Measurements from ENCODE around the gene RBM10.

RBM10 gene

DNA sequence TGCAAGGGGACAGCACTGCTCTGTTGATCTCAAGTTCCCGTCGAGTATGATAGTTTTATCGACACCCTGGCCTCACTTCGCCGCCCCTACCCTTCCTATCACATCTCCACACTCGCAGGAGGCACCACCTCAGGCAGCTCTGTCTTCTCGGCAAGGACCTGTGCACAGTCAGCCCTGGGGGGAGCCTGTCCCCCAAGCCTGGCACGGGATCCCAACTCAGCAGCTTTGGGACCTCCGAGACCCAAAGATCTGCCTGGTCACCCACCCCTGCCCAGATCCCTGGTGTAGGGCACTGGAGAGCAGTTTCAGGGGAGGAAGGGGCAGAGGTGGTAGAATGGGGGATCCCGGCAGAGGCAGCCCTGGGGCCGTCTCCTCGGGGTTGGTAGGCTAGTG lies 30.6 kb downstream of the RBM10 start:
- peak; percentile 11 for DNase-seq

DNA sequence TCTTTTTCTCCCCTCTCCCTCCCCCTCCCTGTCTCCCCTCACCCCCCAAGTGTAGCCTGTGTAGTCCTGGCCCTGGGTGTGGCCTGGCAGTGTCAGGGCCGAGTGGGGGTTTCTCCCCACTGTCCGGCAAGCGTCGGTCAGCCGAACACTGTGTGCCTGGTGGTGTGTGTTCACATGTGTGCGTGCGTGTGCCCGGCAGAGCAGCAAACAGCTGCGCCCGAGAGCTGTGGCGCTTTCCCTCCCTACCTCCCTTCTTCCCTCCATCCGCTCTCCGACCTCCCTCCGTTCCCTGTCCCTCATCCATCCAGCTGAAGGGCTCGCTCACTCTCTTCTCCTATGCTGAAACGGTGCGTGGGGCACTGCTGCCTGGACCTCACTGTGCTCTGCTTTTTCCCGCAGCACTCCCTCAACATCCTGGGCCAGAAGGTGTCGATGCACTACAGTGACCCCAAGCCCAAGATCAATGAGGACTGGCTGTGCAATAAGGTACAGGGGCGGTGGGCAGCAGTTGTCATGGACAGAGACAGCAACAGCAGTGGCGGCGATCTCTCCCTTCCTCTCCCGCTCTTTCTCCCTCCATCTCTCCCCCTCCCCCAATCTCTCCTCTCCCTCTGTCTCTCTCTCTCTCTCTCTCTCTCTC lies 31.2 kb downstream of the RBM10 start:
- DNase-seq = peak; percentile 4

GRCh38 chrX:47177079-47177478 lies 32.1 kb downstream of the RBM10 start:
- DNase-seq = peak; percentile 7

DNA sequence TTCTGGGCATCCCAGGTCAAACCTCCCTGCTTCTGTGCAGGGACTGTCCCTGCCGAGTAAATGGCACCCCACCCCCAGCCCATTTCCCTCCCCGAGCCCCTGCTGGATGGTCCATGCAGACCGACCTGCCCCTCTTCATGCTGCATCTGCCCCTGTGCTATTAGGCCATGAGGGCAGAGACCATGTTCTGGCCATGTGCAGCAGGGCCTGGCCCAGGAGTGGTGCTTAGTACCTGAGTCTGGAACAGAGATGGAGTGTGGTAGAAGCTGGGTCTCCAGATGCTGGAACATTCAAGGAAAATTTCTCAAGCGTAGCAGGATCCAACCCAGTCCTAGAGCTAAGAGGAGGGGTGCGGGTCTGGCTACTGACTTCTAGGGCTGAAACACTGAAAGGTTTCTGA lies 33.3 kb downstream of the RBM10 start:
- DNase-seq = peak; percentile 14

GRCh38 chrX:47179221-47179927 lies 34.4 kb downstream of the RBM10 start:
- DNase-seq = no peak

DNA sequence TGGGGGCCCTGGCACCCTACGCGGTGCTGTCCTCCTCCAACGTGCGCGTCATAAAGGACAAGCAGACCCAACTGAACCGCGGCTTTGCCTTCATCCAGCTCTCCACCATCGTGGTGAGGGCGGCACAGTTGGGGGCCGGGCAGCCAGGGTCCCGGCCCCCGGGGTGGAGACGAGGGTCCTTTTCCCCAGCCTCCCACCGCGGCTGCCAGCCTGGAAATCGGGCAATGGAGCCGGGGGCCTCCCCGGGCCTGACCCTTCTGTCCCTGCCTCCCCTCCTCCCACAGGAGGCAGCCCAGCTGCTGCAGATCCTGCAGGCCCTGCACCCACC lies 34.9 kb downstream of the RBM10 start:
- no peak for DNase-seq

- no peak for DNase-seq
Observed at GRCh38 chrX:47180346-47180745, 35.3 kb downstream of the RBM10 start.

DNA sequence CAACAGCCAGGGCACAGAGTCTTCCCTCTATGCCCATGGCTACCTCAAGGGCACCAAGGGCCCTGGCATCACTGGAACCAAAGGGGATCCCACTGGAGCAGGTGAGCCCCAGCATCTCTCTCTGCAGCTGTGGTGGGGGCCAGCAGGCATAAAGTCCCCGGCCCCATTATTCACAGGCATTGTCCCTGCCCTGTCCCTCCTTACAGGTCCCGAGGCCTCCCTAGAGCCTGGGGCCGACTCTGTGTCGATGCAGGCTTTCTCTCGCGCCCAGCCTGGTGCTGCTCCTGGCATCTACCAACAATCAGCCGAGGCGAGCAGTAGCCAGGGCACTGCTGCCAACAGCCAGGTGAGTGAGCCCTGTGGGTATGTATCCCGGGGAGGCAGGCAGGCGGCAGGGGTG lies 36.3 kb downstream of the RBM10 start:
- no peak for DNase-seq

DNA sequence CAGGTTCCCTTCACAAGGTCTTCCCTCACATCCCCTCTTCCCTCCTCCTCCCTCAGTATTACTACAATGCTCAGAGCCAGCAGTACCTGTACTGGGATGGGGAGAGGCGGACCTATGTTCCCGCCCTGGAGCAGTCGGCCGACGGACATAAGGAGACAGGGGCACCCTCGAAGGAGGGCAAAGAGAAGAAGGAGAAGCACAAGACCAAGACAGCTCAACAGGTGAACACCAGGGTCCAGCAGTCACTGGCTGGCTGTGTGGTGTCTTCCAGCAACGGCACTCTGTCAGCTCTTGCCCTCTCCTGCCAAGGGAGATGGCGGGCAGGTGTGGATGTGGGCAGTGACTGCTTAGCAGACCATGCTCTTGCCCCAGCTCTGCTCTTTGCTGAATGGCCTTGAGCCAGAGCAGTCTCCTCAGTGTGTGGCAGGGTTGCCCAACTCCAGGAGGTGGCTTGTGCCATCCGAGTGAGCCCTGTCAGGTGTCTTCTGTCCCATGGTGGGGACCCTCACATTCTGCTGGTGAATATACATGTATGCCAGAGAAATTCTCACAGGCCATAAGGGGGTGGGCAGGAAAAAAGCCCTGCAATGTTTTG lies 37.2 kb downstream of the RBM10 start:
- DNase-seq = no peak

- DNase-seq = no peak
Observed at GRCh38 chrX:47184486-47184885, 39.5 kb downstream of the RBM10 start.

DNA sequence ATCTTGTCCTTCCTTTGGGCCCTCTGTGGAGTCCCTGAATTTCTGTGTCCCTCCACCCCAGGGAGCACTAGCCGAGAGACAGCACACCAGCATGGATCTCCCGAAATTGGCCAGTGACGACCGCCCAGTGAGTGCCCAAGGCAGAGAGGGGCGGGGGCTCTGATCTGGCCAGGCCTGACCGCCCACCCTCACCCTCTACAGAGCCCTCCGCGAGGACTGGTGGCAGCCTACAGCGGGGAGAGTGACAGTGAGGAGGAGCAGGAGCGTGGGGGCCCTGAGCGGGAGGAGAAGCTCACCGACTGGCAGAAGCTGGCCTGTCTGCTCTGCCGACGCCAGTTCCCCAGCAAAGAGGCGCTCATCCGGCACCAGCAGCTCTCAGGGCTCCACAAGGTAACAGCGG lies 40.2 kb downstream of the RBM10 start:
- DNase-seq = no peak

GRCh38 chrX:47186096-47186740 lies 41.2 kb downstream of the RBM10 start:
- no peak for DNase-seq

DNA sequence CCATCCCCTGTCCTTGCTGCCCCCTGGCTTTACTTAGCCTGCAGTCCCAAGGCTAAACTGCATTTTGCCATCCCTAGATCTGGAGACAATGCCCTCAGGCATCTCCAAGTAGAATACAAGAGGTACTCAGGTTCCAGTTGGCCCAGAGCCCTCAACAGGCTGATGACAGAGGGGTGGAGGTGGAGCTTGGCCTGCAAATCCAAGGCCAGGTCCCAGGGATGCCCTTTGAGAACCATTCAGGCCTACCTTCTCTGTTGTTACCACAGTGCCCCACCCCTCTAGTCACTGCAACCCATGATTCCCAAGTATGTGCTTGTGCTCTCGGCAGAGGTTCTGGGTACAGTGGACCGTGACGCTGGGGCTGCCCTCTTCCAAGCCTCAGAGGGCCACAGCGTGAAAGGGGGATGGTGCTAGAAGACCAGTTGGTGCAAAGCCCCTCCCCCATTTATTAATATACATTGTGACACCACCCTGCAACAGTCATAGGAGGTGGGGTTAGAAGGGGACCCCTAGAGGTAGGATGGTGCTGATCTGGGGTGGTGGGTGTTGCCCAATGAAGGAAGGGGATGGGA lies 42.2 kb downstream of the RBM10 start:
- no peak for DNase-seq

DNA sequence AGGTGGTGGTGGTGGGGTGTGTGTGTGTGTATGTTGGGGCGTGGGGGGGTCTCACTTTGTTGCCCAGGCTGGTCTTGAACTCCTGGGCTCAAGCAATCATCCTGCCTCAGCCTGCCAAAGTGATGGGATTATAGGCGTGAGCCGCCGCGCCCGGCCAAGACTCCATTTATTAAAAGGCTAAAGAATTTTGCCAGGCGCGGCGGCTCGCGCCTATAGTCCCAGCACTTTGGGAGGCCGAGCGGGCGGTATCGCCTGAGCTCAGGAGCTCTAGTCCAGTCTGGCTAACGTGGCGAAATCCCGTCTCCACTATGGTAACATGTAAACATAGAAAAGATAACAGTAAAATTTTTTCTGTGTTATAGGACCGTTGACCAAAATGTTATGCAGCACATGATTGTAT lies 44.9 kb downstream of the RBM10 start:
- DNase-seq = no peak

DNA sequence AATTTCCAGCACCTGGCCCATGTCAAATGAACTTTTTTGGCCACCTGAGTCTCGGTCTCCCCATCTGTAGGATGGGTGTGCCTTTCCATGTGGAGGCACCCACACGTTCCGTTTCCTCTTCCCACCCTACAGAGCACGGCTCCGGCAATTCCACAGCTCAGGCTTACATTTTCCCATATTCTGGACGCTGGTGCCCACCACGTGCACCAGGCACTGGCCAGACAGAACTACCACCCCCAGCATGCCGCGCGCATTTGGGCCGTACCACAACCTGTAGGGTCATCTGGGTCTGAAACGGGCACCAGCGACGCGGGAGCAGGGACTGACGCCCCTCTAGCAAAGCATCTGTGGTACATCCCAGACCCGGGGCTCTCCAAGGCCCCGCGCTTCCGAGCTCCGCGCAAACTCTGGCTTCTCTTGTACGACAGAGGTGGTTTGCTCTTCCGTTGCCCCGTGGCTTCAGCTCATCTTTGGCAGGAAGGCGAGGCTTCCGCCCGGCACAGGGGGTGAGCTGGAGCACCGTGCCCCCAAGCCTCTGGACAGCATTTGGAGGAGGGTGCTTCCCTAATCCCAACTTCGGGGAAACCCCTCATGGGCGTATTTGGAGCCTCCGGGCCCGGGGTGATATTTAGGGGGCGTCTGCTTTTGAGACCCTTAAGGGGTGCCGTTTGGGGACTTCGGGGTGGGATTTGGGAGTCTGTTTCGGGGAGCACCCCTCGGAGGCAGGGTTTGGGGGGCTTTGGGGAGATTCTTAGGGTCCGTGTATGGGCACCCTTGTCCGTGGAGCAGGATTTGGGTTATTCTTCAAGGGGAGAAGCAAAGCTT lies 45.6 kb downstream of the RBM10 start:
- peak; percentile 73 for DNase-seq

- DNase-seq = peak; percentile 53
Observed at GRCh38 chrX:47191331-47191730, 46.3 kb downstream of the RBM10 start.

DNA sequence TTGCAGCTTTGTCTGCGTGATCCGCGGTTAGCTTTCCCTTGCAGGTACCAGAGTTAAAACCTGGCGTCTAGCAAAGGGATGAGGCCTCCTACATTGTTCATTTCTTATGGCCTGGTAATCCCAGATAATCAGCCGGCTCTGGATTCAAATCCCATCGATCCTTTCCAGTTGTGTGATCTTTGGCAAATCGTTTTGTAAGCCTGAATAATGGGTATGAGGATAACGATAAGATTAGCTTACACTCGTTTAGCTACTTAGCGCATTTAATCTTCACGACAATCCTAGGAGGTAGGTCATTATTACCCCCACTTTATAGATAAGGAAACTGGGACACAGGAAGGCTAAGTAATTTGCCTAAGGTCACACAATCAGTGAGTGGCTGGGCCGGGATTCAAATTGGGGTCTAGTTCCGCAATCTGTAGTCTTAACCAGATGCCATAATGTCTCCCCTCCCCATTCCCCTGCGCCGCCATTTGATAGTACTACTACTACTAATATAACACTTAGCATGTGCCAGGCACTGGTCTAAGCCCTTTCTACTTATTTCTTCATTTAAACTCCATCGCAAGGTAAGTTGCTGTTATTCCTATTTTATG lies 46.9 kb downstream of the RBM10 start:
- DNase-seq = no peak

- peak; percentile 95 for DNase-seq
Observed at GRCh38 chrX:47193475-47194193, 48.6 kb downstream of the RBM10 start, which contains the start of gene UBA1. Gene UBA1, plus strand, starts transcription at chrX:47193829. Its CDS starts 4,974 bp downstream, at chrX:47198803.

GRCh38 chrX:47194194-47194787 lies 49.3 kb downstream of the RBM10 start:
- DNase-seq = peak; percentile 37

GRCh38 chrX:47196098-47196497 lies 51.1 kb downstream of the RBM10 start:
- DNase-seq = no peak

DNA sequence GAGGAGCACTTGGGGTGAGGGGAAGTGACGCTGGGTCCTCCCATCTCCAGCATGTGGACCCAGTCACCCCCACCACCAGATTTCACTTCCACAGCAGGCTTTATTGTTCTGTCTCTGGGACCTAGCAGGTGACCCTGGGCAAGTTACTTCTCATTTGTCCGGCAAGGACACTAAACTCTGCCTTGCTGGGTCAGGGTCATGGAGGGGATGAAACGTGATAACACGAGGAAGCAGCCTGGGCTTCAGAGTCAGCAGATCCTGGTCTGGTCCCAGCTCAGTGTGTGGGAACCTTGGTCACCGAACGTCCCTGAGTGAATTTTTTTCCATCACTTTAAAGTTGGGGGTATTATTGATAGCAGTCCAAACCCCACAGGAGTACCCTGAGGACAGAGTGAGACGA lies 52.5 kb downstream of the RBM10 start:
- DNase-seq = no peak

Data from activated T-cell treated with anti-CD3 and anti-CD28 coated beads, Interleukin-2, amount 50 U/mL, for 1 hour (primary cell).